ENCODE data around the gene B3GALT5. TPM values are rescaled to one million over a fixed set of nuclear protein-coding genes. Genes with fewer than 3 reads are reported as not detected.
"Not testable (repeated sequence)": the region's sequence is repeated elsewhere in the genome, so short reads cannot be mapped to it uniquely, and the experiment has no call there.

The B3GALT5 gene
- total RNA-seq: not detected

- ATAC-seq (ENCODE audit: low read depth) (no peak), DNase-seq (no peak)
- Mint-ChIP-seq H3K27ac (no peak within 1 kb of the TSS), H3K4me1 (peaks cover 6% of the 10 kb centered on the region), H3K27me3 (peaks cover 43% of the 10 kb centered on the region), H3K9me3 (no peaks in the 10 kb centered on the region), H3K4me3 (no peak within 1 kb of the TSS), H3K36me3 (no peaks in the 10 kb centered on the region)
- POLR2A ChIA-PET: no interaction called here
Measured at GRCh38 chr21:39612233-39613040, at the start of gene B3GALT5. TSS of gene B3GALT5 (plus strand) at chr21:39612940. CDS start at chr21:39660560, 47,620 bp downstream.

GRCh38 chr21:39564200-39564599 lies 48.5 kb upstream of the B3GALT5 start:
- ATAC-seq (ENCODE audit: low read depth): no peak
- peaks cover 3% of the 10 kb centered on the region for H3K27me3 Mint-ChIP-seq
- DNase-seq: no peak
- H3K36me3 Mint-ChIP-seq: no peaks in the 10 kb centered on the region
- no peaks in the 10 kb centered on the region for H3K9me3 Mint-ChIP-seq
- H3K4me3 Mint-ChIP-seq: no peak overlapping the region
- no peak overlapping the region for H3K27ac Mint-ChIP-seq
- H3K4me1 Mint-ChIP-seq: no peaks in the 10 kb centered on the region
- POLR2A ChIA-PET: no interaction called here

- ATAC-seq (ENCODE audit: low read depth) (no peak), DNase-seq (no peak)
- Mint-ChIP-seq H3K27ac (no peak overlapping the region), H3K4me1 (no peaks in the 10 kb centered on the region), H3K27me3 (peaks cover 3% of the 10 kb centered on the region), H3K4me3 (no peak overlapping the region), H3K9me3 (no peaks in the 10 kb centered on the region), H3K36me3 (no peaks in the 10 kb centered on the region)
- POLR2A ChIA-PET: no interaction called here
Measured at GRCh38 chr21:39567180-39567972, 45.4 kb upstream of the B3GALT5 start.

GRCh38 chr21:39568361-39568760 lies 44.4 kb upstream of the B3GALT5 start:
- ATAC-seq (ENCODE audit: low read depth): no peak
- no peaks in the 10 kb centered on the region for H3K4me1 Mint-ChIP-seq
- no peak overlapping the region for H3K27ac Mint-ChIP-seq
- peaks cover under 1% of the 10 kb centered on the region for H3K27me3 Mint-ChIP-seq
- no peak overlapping the region for H3K4me3 Mint-ChIP-seq
- H3K36me3 Mint-ChIP-seq: no peaks in the 10 kb centered on the region
- H3K9me3 Mint-ChIP-seq: no peaks in the 10 kb centered on the region
- no peak for DNase-seq
- POLR2A ChIA-PET: no interaction called here

GRCh38 chr21:39575775-39576174 lies 37.0 kb upstream of the B3GALT5 start:
- no peaks in the 10 kb centered on the region for H3K36me3 Mint-ChIP-seq
- POLR2A ChIA-PET: no interaction called here
- H3K4me1 Mint-ChIP-seq: no peaks in the 10 kb centered on the region
- H3K9me3 Mint-ChIP-seq: no peaks in the 10 kb centered on the region
- DNase-seq: no peak
- H3K4me3 Mint-ChIP-seq: no peak overlapping the region
- no peak overlapping the region for H3K27ac Mint-ChIP-seq
- ATAC-seq (ENCODE audit: low read depth): no peak
- no peaks in the 10 kb centered on the region for H3K27me3 Mint-ChIP-seq

- H3K27ac Mint-ChIP-seq: no peak overlapping the region
- H3K9me3 Mint-ChIP-seq: no peaks in the 10 kb centered on the region
- DNase-seq: no peak
- H3K36me3 Mint-ChIP-seq: no peaks in the 10 kb centered on the region
- POLR2A ChIA-PET: no interaction called here
- no peak for ATAC-seq (ENCODE audit: low read depth)
- no peaks in the 10 kb centered on the region for H3K27me3 Mint-ChIP-seq
- H3K4me1 Mint-ChIP-seq: no peaks in the 10 kb centered on the region
- no peak overlapping the region for H3K4me3 Mint-ChIP-seq
Measured at GRCh38 chr21:39576518-39577128, 36.1 kb upstream of the B3GALT5 start.

- no peak overlapping the region for H3K4me3 Mint-ChIP-seq
- no peaks in the 10 kb centered on the region for H3K4me1 Mint-ChIP-seq
- no peaks in the 10 kb centered on the region for H3K36me3 Mint-ChIP-seq
- ATAC-seq (ENCODE audit: low read depth) (no peak), DNase-seq (no peak)
- H3K9me3 Mint-ChIP-seq: no peaks in the 10 kb centered on the region
- no peaks in the 10 kb centered on the region for H3K27me3 Mint-ChIP-seq
- POLR2A ChIA-PET: no interaction called here
- H3K27ac Mint-ChIP-seq: no peak overlapping the region
Measured at GRCh38 chr21:39579734-39580332, 32.9 kb upstream of the B3GALT5 start.

GRCh38 chr21:39580744-39581143 lies 32.0 kb upstream of the B3GALT5 start:
- no peak overlapping the region for H3K4me3 Mint-ChIP-seq
- no peaks in the 10 kb centered on the region for H3K4me1 Mint-ChIP-seq
- ATAC-seq (ENCODE audit: low read depth) (no peak), DNase-seq (no peak)
- no peaks in the 10 kb centered on the region for H3K9me3 Mint-ChIP-seq
- no peak overlapping the region for H3K27ac Mint-ChIP-seq
- no peaks in the 10 kb centered on the region for H3K27me3 Mint-ChIP-seq
- H3K36me3 Mint-ChIP-seq: no peaks in the 10 kb centered on the region
- POLR2A ChIA-PET: no interaction called here

- H3K27me3 Mint-ChIP-seq: no peaks in the 10 kb centered on the region
- no peaks in the 10 kb centered on the region for H3K4me1 Mint-ChIP-seq
- no peaks in the 10 kb centered on the region for H3K36me3 Mint-ChIP-seq
- DNase-seq (no peak), ATAC-seq (ENCODE audit: low read depth) (no peak)
- H3K9me3 Mint-ChIP-seq: no peaks in the 10 kb centered on the region
- no peak overlapping the region for H3K4me3 Mint-ChIP-seq
- no peak overlapping the region for H3K27ac Mint-ChIP-seq
- POLR2A ChIA-PET: no interaction called here
Measured at GRCh38 chr21:39581414-39581813, 31.3 kb upstream of the B3GALT5 start.

GRCh38 chr21:39582749-39583148 lies 30.0 kb upstream of the B3GALT5 start:
- Mint-ChIP-seq H3K27ac (no peak overlapping the region), H3K4me3 (no peak overlapping the region), H3K9me3 (no peaks in the 10 kb centered on the region), H3K36me3 (no peaks in the 10 kb centered on the region), H3K27me3 (no peaks in the 10 kb centered on the region), H3K4me1 (no peaks in the 10 kb centered on the region)
- POLR2A ChIA-PET: no interaction called here
- no peak for ATAC-seq (ENCODE audit: low read depth)
- no peak for DNase-seq

GRCh38 chr21:39583586-39583985 lies 29.2 kb upstream of the B3GALT5 start:
- H3K27me3 Mint-ChIP-seq; ATAC-seq (ENCODE audit: low read depth); H3K4me3 Mint-ChIP-seq; DNase-seq; H3K36me3 Mint-ChIP-seq; H3K27ac Mint-ChIP-seq; POLR2A ChIA-PET; H3K4me1 Mint-ChIP-seq; H3K9me3 Mint-ChIP-seq: not testable (repeated sequence)

- Mint-ChIP-seq H3K4me1 (no peaks in the 10 kb centered on the region), H3K27me3 (peaks cover 6% of the 10 kb centered on the region), H3K36me3 (no peaks in the 10 kb centered on the region), H3K4me3 (no peak overlapping the region), H3K9me3 (peaks cover 1% of the 10 kb centered on the region), H3K27ac (no peak overlapping the region)
- DNase-seq (no peak), ATAC-seq (ENCODE audit: low read depth) (no peak)
- POLR2A ChIA-PET: no interaction called here
Measured at GRCh38 chr21:39587376-39587775, 25.4 kb upstream of the B3GALT5 start.

GRCh38 chr21:39588884-39589283 lies 23.9 kb upstream of the B3GALT5 start:
- Mint-ChIP-seq H3K9me3 (peaks cover 1% of the 10 kb centered on the region), H3K27ac (no peak overlapping the region), H3K27me3 (peaks cover 6% of the 10 kb centered on the region), H3K4me1 (no peaks in the 10 kb centered on the region), H3K36me3 (no peaks in the 10 kb centered on the region), H3K4me3 (no peak overlapping the region)
- ATAC-seq (ENCODE audit: low read depth): no peak
- no peak for DNase-seq
- POLR2A ChIA-PET: no interaction called here

All from activated naive CD8-positive, alpha-beta T cell treated with anti-CD3 and anti-CD28 coated beads, Interleukin-2, amount 10 ng/mL, durations not matched to agents 7 days and 5 days (primary cell).